Loucy (cell line): ENCODE results near the gene TMPRSS15.

ENCODE experiments used
- H2AFZ ChIP-seq: fragments of 200-600 bp; sonication (generic); 2 replicates; pipeline ENCODE4 v1.6.0; 2016; ENCODE audit warnings: antibody characterized with exemption, mild to moderate bottlenecking, low read length, moderate library complexity
- H3F3A ChIP-seq: fragments of 200-600 bp; 2 replicates; pipeline ENCODE4 v1.6.0; 2016; ENCODE audit warnings: antibody characterized with exemption, low read depth, mild to moderate bottlenecking
- H3K27me3 ChIP-seq: fragments of 200-600 bp; sonication (generic); 2 replicates; pipeline ENCODE4 v1.6.1; 2014; ENCODE audit warnings: low read length, mild to moderate bottlenecking; ENCODE audit not compliant: insufficient read depth, poor library complexity, severe bottlenecking
- H3K36me3 ChIP-seq: fragments of 200-600 bp; sonication (generic); 2 replicates; pipeline ENCODE4 v1.6.1; 2016; ENCODE audit warnings: low read length; ENCODE audit not compliant: insufficient read depth
- H3K4me1 ChIP-seq: fragments of 200-600 bp; sonication (generic); 2 replicates; pipeline ENCODE4 v1.5.1; 2014; ENCODE audit warnings: low read length, mild to moderate bottlenecking; ENCODE audit not compliant: insufficient read depth, poor library complexity, severe bottlenecking
- H3K4me2 ChIP-seq: fragments of 200-600 bp; sonication (generic); 2 replicates; pipeline ENCODE4 v1.6.0; 2014; ENCODE audit warnings: antibody characterized with exemption, low read length, low read depth, mild to moderate bottlenecking; ENCODE audit not compliant: poor library complexity, severe bottlenecking
- H3K4me3 ChIP-seq: fragments of 200-600 bp; sonication (generic); 2 replicates; pipeline ENCODE4 v1.5.1; 2014; ENCODE audit warnings: low read length, mild to moderate bottlenecking, mixed read lengths; ENCODE audit not compliant: poor library complexity, severe bottlenecking
- H3K79me2 ChIP-seq: fragments of 200-600 bp; sonication (generic); 2 replicates; pipeline ENCODE4 v1.6.1; 2014; ENCODE audit warnings: low read length; ENCODE audit not compliant: insufficient read depth
- H3K9ac ChIP-seq: fragments of 200-600 bp; sonication (generic); 2 replicates; pipeline ENCODE4 v1.6.0; 2014; ENCODE audit warnings: mild to moderate bottlenecking, low read depth, low read length, moderate library complexity; ENCODE audit not compliant: poor library complexity, severe bottlenecking
- H3K9me2 ChIP-seq: fragments of 200-600 bp; sonication (generic); replicated peaks from 2 replicates; pipeline ENCODE4 v1.6.1; 2016; ENCODE audit warnings: low read depth, low read length, mixed read lengths
- H3K9me3 ChIP-seq: fragments of 200-600 bp; sonication (generic); 2 replicates; pipeline ENCODE4 v1.6.1; 2014; ENCODE audit warnings: mild to moderate bottlenecking, antibody characterized with exemption, low read length, low read depth; ENCODE audit not compliant: insufficient read depth
- H4K20me1 ChIP-seq: fragments of 200-600 bp; sonication (generic); 2 replicates; pipeline ENCODE4 v1.6.0; 2014; ENCODE audit warnings: antibody characterized with exemption, low read length, mild to moderate bottlenecking; ENCODE audit not compliant: insufficient read depth, poor library complexity, severe bottlenecking
- EZH2phosphoT487 ChIP-seq: fragments of 200-600 bp; IDR thresholded peaks from 2 replicates; pipeline ENCODE4 v1.6.1; 2018; ENCODE audit warnings: antibody characterized with exemption, mild to moderate bottlenecking, moderate library complexity, borderline replicate concordance
- TF ChIP-seq, protein P1 (sequence below): fragments of 200-600 bp; sonication (generic); conservative IDR thresholded peaks from 2 replicates; pipeline ENCODE4 v1.5.1; 2014; ENCODE audit warnings: mild to moderate bottlenecking, antibody characterized with exemption, low read length

TMPRSS15 gene

DNA sequence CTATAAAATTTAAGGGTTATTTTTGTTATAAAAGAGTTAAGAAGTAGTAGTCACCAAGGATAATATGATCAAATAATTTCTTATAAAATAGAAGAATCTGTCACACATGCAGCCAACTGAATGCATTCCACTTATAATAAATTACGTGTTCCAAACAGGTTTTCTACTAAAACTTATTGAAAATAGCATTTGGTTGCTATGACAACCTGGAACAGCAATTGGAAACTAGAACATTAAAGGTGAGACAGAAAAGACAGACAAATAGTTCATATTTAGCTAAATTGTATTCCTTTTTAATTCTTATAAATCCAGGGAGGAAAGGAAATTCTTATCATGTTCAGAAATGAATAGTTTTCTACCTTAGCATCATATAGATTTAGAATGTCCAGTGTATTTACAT lies 168.0 kb downstream of the TMPRSS15 start:
- Histone ChIP-seq H3K9me3 (no peaks in the 10 kb centered on the region), H3K4me2 (no peak overlapping the region), H3K79me2 (no peaks in the 10 kb centered on the region), H3K9ac (no peak overlapping the region), H3F3A (no peaks in the 10 kb centered on the region), H3K27me3 (no peaks in the 10 kb centered on the region), H3K36me3 (no peaks in the 10 kb centered on the region), H3K4me1 (no peaks in the 10 kb centered on the region), H3K9me2 (no peaks in the 10 kb centered on the region), H3K4me3 (no peak overlapping the region), H2AFZ (no peak overlapping the region), H4K20me1 (no peaks in the 10 kb centered on the region)
- TF ChIP-seq EZH2phosphoT487: no peak

DNA sequence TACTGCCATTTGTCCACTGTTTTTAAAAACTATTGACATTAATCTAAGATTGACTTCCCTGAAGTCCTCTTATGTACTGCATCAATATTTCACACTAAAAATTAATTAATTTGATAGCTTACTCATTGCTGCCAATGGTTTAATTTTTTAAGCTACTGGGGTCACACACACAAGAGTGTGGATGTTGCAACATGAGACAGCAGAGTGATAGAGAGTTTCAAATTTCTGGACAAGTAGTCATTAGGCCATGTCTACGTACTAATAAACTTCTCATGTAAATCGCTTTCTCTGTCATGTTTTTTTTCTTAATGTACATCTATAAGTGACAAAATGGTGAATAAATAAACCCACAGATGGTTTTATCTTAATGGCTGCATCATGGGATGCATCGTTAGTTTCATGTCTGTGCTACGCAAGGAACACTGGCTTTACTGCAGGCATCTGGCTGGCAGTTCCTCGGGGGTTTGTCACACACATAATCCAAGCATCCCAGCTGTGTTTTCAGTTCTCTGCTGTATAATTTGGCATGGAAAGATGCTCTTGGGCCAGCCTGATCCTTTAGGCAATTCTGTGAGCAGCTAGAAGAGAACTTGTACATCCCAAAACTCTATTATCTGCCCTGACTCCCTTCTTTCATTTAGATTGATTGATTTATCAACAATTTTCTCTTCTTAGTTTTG lies 175.4 kb downstream of the TMPRSS15 start:
- H3K4me2 ChIP-seq: no peak overlapping the region
- TF ChIP-seq, protein P1, sequence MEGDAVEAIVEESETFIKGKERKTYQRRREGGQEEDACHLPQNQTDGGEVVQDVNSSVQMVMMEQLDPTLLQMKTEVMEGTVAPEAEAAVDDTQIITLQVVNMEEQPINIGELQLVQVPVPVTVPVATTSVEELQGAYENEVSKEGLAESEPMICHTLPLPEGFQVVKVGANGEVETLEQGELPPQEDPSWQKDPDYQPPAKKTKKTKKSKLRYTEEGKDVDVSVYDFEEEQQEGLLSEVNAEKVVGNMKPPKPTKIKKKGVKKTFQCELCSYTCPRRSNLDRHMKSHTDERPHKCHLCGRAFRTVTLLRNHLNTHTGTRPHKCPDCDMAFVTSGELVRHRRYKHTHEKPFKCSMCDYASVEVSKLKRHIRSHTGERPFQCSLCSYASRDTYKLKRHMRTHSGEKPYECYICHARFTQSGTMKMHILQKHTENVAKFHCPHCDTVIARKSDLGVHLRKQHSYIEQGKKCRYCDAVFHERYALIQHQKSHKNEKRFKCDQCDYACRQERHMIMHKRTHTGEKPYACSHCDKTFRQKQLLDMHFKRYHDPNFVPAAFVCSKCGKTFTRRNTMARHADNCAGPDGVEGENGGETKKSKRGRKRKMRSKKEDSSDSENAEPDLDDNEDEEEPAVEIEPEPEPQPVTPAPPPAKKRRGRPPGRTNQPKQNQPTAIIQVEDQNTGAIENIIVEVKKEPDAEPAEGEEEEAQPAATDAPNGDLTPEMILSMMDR: no peak
- no peak for TF ChIP-seq EZH2phosphoT487
- H4K20me1 ChIP-seq: no peaks in the 10 kb centered on the region
- no peaks in the 10 kb centered on the region for H3K9me3 ChIP-seq
- no peak overlapping the region for H3K9ac ChIP-seq
- H3K4me3 ChIP-seq: no peak overlapping the region
- no peaks in the 10 kb centered on the region for H3K36me3 ChIP-seq
- no peaks in the 10 kb centered on the region for H3K27me3 ChIP-seq
- H3F3A ChIP-seq: no peaks in the 10 kb centered on the region
- H2AFZ ChIP-seq: no peak overlapping the region
- H3K79me2 ChIP-seq: no peaks in the 10 kb centered on the region
- H3K9me2 ChIP-seq: no peaks in the 10 kb centered on the region
- no peaks in the 10 kb centered on the region for H3K4me1 ChIP-seq

DNA sequence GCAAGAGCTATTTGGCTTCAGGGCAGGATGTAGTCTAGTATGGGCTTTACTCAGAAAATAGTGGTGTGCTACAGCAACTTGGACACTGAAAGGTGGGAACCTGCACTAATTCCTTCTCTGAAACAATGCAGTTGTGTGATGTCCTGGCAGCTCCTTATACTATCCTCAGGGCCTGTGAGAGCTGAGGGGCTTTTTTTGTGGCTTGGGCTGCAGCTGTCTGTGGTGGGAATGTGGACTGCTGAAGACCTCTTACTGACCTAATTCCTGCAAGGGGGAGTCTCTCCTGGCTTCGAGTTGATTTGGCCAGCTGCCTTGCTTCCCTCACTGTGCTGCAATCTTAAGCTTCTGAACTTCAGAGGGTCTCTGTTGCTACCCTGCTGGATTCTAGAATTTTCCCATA lies 181.2 kb downstream of the TMPRSS15 start:
- Histone ChIP-seq H3K4me2 (no peak overlapping the region), H4K20me1 (no peaks in the 10 kb centered on the region), H3K27me3 (no peaks in the 10 kb centered on the region), H3K9ac (no peak overlapping the region), H3K36me3 (no peaks in the 10 kb centered on the region), H3K9me3 (peaks cover 5% of the 10 kb centered on the region; the same call in 1 of the 2 replicates), H3F3A (no peaks in the 10 kb centered on the region), H3K79me2 (no peaks in the 10 kb centered on the region), H3K4me3 (no peak overlapping the region), H2AFZ (no peak overlapping the region), H3K9me2 (no peaks in the 10 kb centered on the region), H3K4me1 (no peaks in the 10 kb centered on the region)
- TF ChIP-seq, protein P1: no peak
- no peak for TF ChIP-seq EZH2phosphoT487

DNA sequence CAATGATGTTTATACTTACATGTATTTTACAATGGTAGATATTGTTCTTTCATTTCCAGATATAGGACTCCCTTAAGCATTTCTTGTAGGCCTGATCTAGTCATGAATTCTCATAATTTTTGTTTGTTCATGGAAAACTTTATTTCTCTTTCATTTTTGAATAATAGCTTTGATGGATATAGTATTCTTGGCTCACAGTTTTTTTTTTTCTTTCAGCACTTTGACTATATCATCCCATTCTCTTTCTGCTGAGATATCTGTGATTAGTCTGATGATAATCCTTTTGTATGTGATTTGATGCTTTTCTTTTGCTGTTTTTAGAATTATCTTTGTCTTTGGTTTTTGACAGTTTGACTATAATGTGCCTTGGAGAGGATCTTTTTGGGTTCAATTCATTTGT lies 183.1 kb downstream of the TMPRSS15 start:
- Histone ChIP-seq H3F3A (no peaks in the 10 kb centered on the region), H3K36me3 (no peaks in the 10 kb centered on the region), H3K9me2 (no peaks in the 10 kb centered on the region), H3K79me2 (no peaks in the 10 kb centered on the region), H4K20me1 (no peaks in the 10 kb centered on the region), H3K9me3 (peaks cover 5% of the 10 kb centered on the region; the same call in 1 of the 2 replicates), H3K4me2 (no peak overlapping the region), H3K27me3 (no peaks in the 10 kb centered on the region), H3K9ac (no peak overlapping the region), H3K4me3 (no peak overlapping the region), H3K4me1 (no peaks in the 10 kb centered on the region), H2AFZ (no peak overlapping the region)
- TF ChIP-seq, protein P1: no peak
- TF ChIP-seq EZH2phosphoT487: no peak
